GM12874 (cell line): ENCODE data around the gene SERPINA4.

Experiments used
- CTCF ChIP-seq: IDR thresholded peaks from 2 replicates; pipeline ENCODE4 v1.5.1; 2011; ENCODE audit warnings: low read depth, mild to moderate bottlenecking, control low read depth, low read length, moderate library complexity; ENCODE audit not compliant: insufficient read depth

The SERPINA4 gene

GRCh38 chr14:94613720-94614644, 52.7 kb downstream of the SERPINA4 start:
- no peak for TF ChIP-seq CTCF

GRCh38 chr14:94614802-94615201, 53.6 kb downstream of the SERPINA4 start:
- TF ChIP-seq CTCF, result no peak

GRCh38 chr14:94615254-94615653, 54.0 kb downstream of the SERPINA4 start:
- no peak for TF ChIP-seq CTCF

GRCh38 chr14:94615823-94616570, 54.8 kb downstream of the SERPINA4 start:
- TF ChIP-seq CTCF, result no peak

- no peak for TF ChIP-seq CTCF
These were observed 56.2 kb downstream of the SERPINA4 start for GRCh38 chr14:94617366-94617941.

- TF ChIP-seq CTCF, result no peak
These were observed 57.0 kb downstream of the SERPINA4 start for GRCh38 chr14:94617988-94618822.
